HG03103 (cell line): ENCODE measurements around the gene DLG5.

Source experiments
- ATAC-seq: cut with Tn5 transposase; IDR thresholded peaks from one replicate; pipeline ENCODE4 v1.9.1; 2021; ENCODE audit warnings: low read depth; ENCODE audit not compliant: unreplicated experiment

DLG5 gene

DNA sequence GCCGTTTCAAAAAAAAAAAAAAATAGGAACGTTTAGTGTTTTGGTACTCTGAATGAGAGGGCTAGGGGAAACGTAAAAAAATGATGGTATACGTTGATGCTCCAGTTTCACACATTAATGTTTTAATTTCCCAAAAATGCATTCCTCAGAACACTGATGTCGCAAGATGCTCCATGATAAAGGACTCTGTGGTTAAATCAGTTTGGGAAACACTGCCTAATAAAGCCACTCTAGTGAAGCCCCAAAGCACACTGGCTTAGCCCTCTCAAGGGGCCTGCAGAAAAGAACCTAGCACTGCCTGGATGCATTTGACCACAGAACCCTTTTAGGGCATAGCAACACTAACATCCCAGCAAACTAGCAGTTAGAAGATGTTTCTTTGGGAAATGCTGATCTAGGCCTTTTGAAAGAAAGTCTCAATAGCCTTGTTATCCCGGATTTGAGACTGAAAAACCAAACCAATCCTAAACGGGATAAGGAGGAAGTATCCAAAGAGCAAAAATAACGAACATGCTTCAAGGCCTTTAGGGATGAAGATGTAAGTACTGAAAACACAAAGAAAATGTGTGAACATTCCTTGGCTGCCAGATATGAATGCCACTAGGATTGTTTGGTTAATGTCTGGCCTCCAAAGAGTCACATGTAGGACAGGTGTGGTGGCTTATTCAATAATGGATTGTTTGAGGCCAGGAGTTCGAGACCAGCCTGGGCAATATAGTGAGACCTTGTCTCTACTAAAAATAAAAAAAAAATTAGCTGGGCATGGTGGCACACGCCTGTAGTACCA is 11.0 kb downstream of the DLG5 start:
- no peak for ATAC-seq

DNA sequence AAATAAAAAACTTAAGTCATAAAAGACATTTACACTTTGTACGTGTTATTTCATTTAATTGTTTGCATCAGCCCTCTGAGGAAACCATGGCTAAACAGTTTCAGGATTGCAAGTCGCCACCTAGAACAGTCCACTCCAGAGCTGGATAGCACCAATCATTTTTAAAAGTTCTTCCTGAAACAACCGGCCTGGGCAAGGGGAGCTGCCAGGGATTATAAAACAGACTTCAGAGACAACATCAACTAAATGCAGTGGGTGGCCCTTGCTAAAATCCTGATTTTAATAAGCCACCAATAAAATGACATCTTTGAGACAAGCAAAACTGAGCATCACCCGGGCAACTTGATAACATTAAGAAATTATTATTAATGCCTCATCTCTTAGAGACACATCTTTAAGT is 13.5 kb downstream of the DLG5 start:
- no peak for ATAC-seq

DNA sequence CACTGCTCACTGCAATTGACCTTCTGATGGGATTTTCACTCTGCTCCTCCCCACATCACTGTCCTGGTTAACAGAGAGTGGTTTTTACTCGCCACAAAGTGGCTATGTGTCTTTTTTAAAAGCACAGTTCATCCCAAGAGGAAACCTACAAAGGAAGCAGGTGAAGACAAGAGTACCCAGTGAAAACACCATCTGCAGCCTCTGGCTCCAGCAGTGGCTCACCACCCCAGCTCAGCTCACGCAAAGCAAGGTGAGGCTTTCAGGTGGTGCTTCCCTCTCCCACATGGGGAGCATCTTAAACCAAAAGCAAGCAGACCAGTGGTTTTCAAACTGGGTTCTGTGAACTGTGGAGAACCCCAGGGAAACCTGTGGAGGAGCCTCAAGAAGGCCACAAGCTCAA is 14.0 kb downstream of the DLG5 start:
- no peak for ATAC-seq

DNA sequence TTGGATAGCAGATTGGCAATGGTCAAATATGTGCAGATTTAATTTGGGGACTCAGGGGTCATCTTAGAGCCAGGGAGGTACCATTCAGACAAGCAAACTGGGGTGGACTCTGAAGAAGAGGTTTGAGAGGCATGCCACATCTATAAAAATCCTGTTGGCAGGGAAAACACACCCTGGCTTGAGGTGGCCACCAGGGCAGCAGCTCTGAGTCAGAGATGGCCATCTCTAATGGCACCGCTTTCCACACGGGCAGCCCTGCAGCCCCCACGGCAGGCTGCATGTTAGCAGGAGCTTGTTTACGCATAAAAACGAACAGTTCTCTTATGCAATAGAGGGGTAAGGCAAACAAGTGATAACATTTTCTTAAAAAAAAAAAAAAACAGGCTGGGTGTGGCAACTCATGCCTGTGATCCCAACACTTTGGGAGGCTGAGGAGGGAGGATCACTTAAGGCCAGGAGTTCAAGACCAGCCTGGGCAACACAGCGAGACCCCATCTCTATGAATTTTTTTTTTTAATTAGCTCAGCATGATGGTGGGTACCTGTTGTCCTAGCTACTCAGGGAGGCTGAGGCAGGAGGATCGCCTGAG is 14.9 kb downstream of the DLG5 start:
- no peak for ATAC-seq

DNA sequence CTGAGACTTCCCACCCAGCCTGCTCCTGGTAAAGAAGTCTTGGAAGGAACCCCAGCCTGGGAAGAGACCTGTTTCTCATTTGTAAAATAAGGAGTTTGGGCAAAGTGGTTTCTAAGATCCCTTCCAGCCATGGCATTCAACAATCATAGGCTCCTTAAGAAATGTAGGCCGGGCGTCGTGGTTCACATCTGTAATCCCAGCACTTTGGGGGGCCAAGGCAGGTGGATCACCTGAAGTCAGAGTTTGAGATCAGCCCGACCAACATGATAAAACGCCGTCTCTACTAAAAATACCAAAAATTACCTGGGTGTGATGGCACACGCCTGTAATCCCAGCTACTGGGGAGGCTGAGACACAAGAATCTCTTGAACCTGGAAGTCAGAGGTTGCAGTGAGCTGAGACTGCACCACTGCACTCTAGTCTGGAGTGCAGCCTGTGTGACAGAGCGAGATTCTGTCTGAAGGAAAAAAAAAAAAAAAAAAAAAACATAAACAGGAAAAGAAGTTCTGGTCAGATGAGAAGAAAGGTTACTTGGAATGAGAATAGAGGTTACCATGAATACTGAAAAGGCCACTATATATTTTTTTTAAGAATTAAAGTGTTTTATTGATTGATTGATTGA is 15.9 kb downstream of the DLG5 start:
- ATAC-seq: no peak

DNA sequence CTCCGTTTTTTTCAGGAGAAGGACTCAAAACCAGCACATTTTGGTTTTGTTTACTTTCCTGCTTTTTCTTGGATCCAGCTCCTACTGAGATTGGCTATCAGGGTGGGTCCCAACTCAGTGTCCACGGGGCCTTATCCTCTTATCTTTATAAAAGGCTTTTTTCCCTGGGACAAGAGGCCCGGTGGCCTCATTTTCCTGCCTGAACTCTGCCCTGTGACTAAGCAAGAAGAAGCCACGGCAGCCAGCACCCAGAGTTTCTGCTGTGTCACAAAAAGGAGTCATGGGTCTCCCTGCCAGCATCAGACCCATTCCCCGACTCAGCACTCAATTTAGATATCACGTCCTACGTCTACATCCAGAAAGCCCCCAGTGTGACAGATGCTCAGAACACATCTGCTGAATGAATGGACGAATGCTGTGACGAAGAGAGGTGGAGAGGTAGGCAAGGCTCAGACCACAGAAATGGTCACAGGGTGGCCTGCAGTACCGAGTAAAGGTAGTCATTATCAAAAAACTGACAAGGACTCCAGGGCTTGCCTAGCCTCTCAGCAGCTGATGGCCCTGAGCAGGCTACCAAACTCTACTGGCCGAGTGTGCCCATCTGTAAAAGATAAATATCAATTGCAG is 16.7 kb downstream of the DLG5 start:
- no peak for ATAC-seq

DNA sequence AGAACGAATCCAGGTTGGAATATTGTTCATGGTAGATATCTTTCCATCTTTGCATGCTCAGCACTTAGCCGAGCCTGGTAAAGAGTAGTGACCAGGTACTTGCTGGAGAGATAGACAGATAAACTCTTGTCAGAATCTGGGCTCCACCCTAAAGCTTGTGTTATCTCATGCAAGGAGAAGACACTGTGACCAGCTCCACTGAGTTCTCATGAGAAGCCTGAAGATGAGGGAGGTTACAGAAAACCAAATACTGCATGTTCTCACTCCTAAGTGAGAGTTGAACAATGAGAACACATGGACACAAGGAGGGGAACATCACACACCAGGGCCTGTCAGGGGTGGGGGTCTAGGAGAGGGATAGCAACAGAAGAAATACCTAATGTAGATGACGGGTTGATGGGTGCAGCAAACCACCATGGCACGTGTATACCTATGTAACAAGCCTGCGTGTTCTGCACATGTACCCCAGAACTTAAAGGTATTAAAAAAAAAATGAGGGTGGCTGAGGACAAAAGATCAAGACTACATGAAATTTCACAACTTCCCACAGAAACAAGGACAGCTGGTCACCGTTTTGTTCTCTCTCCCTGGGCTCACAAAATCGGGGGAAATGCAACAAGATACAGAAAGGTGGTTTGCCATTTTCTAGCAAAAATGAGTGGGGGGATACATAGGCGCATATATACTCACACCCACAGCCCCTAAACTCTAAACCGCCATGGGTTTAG is 17.4 kb downstream of the DLG5 start:
- ATAC-seq: no peak

DNA sequence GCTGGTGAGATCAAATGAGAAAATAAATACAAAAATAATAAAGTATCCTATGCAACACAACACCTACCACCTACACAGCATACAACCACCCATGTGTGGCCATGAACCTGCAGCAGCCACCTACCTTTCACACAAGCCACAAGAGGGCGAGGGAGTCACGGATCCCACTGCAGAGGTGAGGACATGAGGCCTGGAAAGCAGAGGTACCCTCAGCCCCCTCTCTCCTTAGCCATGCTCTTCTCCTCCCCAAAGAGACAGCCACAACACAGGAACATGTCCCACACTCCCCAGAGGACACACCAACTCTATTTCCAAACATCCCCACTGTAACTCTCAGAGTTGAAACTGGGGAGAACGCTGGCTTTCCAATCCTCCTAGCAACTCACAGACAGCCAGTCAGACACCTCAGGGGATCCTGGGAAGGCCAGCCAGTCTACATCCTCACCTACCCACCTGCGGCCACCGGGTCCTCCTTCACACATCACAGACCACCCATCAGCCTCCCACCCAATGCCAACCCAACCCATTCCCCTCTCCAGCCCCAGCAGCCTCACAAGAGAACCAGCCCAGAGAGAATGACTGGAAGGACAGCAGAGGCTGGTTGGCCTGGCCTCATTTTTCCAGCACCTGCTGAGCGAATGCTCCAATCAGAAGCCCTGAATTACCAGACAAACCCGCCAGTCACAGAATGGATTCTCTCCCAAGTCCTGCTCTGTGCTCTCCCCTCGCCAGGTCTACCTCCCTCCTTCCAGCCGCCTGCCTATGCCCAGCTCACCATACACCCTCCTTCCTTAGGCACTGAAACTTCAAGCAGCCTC is 18.4 kb downstream of the DLG5 start:
- ATAC-seq: no peak

DNA sequence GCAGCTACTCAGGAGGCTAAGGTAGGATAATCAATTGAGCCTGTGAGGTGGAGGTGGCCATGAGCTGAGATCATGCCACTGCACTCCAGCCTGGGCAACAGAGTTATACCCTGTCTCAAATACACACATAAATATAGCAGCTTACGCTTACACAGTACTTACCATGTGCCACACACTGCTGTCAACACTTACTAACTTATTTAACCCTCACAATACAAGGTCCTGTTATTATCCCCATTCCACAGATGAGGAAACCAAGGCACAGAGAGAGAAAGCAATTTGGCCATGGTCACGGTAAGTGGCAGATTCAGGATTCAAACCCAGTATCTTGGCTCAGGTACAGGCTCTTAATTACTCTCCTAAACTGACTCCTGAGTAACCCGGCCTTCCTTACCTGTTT is 19.1 kb downstream of the DLG5 start:
- ATAC-seq: no peak

DNA sequence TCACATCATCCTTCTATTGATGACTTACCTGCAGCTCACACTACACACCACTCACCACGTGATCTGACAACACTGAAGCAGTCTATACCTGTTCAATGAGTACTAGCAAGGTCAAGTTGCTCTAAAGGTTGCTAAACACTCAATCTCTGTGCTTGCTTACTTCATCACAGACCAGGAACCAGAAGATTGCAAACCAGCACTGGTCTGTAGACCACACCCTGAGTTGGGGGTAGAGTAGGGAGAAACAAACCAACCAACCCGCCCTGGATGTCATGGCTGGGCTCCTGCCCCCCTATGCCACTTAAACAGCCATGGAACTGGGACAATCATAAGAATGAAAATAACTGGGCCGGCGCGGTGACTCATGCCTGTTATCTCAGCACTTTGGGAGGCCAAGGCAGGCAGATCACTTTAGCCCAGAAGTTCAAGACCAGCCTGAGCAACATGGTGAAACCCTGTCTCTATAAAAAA is 19.6 kb downstream of the DLG5 start:
- no peak for ATAC-seq

DNA sequence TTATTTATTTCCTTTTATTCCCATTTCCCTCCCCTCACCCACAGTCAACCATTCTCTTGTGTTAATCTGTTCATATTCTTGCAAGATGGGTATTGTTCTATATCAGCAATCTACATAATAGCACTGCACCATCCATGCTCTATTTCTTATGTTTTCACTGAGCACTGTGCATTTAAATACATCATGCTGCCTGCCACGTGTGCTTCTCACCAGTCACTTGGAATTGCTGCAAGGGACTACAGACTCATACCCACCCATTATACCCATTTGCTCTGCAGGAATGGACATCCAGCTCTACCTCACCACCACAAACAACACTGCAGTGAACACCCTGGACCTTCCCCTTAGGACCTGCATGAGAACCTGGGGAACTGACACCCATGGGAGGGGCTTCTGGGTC is 20.8 kb downstream of the DLG5 start:
- ATAC-seq: no peak

DNA sequence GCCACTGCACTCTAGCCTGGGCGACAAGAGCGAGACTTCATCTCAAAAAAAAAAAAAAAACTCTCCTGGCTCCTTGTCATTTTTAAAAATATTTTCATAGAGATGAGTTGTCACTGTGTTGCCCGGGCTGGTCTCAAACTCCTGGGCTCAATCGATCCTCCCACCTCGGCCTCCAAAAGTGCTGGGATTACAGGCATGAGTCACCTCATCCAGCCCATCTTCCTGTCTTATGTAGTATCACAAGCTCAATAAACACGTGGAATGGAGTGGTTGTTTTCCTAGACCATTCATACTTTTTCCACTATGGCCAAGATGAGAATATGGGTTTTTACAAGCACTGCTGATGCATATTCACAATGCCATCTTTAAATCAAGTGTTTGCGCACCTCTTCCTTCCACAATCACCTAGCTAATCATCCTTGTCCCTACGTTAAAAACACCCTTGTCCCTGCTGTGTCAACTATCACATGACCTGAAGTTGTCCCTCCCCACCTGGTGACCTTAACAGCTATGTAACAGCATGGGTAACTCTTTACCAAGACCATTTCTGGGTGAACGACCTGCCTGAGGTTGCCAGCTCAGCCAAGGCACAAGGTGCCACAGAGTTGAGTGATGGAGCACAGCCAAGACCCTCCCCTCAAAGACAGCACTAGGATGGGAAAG is 21.3 kb downstream of the DLG5 start:
- no peak for ATAC-seq

DNA sequence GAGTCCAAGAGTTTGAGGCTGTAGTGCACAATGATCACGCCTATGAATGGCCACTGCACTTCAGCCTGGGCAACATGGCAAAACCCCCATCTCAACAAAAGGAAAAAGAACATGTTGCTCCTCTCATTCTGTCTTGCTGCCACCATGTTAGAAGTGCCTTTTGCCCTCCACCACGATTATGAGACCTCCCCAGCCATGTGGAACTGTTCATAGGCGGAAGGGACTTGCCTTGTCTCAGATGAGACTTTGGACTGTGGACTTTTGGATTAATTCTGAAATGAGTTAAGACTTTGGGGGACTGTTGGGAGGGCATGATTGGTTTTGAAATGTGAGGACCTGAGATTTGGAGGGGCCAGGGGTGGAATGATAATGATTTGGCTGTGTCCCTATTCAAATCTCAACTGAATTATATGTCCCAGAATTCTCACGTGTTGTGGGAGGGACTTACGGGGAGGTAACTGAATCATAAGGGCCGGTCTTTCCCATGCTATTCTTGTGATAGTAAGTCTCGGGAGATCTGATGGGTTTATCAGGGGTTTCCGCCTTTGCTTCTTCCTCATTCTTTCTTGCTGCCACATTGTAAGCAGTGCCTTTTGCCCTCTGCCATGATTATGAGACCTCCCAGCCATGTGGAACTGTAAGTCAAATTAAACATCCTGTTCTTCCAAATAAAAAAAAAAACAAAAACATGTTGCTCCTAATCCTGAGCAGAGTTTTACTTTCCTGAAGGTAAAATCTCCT is 22.3 kb downstream of the DLG5 start:
- no peak for ATAC-seq

DNA sequence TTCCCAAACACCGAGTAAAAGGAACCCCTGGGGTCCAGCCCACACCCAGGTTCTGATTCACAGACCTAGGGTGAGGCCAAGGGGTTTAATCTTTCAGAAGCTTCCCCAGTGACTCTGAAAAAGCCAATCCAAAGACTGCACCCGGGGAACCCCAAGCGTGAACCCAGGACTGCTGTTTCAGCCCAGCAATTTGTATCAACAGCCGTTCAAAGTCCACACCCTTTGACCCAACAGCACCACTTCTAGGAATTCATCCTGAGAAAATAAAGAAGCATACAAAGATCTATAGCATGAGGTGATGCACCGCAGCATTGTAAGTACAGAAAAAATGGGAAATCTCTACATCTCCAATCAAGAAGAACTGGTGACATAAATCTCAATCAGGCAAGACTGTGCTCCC is 24.4 kb downstream of the DLG5 start:
- no peak for ATAC-seq

DNA sequence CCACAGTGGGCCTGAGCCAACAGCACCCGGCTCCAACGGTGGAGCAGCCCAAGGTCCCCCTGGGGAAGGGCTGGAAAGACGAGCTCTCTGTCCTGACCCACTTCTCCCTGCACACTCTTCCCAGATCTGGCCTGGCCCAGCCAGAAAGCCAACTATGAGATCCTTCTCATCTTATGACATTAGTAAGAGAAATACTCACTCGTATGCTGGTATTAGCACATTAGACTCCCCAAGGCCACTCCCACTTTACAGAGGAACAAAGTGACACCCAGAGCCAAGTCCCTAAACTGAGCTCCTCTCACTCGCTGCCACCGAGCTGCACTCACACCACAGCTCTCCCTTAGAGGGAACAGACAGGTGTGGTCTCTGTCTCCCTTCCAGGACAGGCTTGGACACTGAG is 24.8 kb downstream of the DLG5 start:
- ATAC-seq: no peak

DNA sequence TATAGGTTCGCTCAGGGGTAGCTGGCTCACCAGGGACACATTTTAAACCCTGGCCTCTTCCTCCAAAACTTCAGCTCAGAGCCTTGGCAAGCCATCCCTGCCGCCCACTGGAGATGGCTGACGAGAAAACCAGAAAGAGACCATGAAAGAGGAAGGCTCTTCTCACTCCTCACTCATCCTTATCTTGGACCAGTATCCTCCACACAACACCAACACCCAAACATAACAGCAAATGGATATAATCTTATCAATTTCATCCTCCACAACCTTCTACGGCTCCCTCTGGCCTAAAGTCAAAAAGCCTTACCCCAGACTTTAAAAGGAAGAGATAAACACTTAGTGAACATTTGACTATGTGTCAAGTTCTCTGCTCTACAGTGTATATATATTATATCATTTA is 26.9 kb downstream of the DLG5 start:
- ATAC-seq: no peak

DNA sequence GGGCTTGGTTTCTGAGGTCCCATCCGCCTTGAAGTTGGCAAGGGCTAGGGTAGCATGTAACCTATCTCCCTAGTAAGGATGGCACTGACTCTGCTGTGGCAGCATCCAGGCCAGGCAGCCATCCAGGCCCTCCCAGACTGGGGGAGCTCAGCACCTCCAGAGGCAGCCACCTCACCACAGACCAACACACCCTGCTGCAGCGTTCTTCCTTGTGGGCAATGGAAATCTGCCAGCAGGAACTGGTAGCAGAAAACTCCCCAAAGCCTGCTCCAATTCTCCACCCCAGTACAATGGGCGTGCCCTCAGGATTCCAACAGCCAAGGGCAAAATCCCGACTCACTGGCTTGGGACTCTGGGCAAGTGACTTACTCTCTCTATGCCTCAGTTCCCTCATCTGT is 27.5 kb downstream of the DLG5 start:
- ATAC-seq: no peak

DNA sequence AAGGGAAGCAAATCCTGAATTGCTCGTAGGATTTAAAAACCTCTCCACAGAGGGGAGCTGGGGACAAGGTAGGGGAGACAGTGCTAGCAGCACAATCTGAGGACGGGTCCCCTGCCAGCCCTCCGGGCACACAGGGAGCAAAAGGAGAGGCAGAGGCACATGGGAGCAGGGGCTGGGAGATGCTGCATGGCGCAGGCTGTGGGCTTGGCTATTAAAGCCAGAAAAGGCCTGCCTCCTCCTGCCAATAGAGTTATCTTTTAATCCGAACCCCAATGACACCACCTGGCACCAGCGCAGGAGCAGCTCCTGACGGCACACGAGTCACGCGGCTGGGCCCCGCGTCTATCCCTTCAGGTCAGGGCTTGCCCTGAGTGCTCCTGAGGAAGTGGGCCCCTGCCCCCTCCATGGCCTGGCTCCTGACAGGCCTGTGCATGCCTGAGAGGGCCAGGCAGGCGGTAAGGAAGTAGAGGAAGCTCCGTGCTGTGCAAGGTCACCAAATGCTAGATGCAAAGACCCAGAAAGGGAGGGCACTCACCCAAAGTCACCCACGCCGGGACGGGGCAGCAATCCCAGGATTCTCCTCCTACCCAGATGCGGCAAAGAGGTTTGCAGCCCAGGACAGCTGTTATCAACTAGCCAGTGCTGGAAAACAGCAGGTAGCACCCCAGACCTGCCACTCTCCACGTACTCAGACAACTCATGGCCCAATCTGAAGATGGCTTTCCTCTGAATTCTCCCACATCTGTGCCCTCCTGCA is 28.1 kb downstream of the DLG5 start:
- ATAC-seq: no peak
